GM12864 (cell line): ENCODE data around the gene ODAD4.

Experiments used
- DNase-seq: peaks from one replicate; pipeline ENCODE4 v3.0.0-alpha.2; 2011; ENCODE audit warnings: low read depth
- H3K4me3 ChIP-seq: 2 replicates; pipeline ENCODE4 v1.5.1; 2011; ENCODE audit warnings: mild to moderate bottlenecking, low read depth, low read length, control low read depth
- TF ChIP-seq, protein P1 (sequence below): IDR thresholded peaks from 2 replicates; pipeline ENCODE4 v1.5.1; 2011; ENCODE audit warnings: low read depth, mild to moderate bottlenecking, moderate library complexity, low read length, control low read depth, inconsistent platforms; ENCODE audit errors: missing control alignments

ODAD4 gene

DNA sequence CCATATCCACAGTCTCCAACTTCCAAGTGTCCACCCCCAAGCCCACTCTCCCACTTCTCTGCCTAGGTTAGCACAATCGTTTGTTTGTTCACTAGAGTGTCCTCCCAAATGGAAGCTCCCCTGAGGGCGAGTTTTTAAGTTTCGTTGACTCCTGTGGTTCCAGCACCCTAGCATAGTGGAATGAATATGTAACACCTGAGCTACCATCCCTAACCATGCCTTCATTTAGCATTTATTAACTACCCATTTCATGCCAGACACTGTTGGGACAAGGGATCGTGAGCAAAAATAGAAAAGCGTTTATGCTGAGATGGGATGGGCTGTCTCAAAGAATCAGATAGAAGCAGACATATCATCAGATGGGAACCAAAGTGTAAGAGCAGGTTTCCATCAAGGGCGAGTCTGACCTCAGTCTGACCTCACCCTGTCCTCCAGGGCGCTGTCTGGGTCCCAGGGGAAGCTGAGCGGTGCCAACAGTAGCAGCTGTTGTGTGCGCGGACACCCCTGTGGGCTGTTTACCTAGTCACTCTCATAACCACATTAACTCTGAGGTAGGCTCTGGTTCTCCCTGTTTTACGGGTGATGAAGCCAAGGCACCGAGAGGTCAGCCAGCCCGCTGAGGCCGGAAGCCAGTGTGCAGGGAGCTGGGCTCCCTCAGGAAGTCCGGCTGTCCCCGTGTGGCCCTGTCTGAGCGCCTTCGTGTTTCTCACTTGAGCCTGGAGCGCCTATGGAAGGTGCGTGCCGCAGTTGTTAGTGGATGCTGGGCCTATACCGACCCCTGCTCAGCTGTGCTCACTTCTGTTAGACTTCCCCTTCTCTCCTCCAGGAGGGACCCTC lies 42.4 kb downstream of the ODAD4 start:
- no peak for DNase-seq
- H3K4me3 ChIP-seq = no peak overlapping the region
- TF ChIP-seq, protein P1, sequence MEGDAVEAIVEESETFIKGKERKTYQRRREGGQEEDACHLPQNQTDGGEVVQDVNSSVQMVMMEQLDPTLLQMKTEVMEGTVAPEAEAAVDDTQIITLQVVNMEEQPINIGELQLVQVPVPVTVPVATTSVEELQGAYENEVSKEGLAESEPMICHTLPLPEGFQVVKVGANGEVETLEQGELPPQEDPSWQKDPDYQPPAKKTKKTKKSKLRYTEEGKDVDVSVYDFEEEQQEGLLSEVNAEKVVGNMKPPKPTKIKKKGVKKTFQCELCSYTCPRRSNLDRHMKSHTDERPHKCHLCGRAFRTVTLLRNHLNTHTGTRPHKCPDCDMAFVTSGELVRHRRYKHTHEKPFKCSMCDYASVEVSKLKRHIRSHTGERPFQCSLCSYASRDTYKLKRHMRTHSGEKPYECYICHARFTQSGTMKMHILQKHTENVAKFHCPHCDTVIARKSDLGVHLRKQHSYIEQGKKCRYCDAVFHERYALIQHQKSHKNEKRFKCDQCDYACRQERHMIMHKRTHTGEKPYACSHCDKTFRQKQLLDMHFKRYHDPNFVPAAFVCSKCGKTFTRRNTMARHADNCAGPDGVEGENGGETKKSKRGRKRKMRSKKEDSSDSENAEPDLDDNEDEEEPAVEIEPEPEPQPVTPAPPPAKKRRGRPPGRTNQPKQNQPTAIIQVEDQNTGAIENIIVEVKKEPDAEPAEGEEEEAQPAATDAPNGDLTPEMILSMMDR = no peak

DNA sequence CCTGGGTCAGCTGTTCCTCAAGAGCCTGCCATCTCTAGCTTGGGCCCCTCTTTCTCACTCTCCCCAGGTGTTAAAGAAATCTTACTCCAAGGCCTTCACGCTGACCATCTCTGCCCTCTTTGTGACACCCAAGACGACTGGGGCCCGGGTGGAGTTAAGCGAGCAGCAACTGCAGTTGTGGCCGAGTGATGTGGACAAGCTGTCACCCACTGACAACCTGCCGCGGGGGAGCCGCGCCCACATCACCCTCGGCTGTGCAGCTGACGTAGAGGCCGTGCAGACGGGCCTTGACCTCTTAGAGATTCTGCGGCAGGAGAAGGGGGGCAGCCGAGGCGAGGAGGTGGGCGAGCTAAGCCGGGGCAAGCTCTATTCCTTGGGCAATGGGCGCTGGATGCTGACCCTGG lies 43.0 kb downstream of the ODAD4 start:
- TF ChIP-seq, protein P1 = no peak
- DNase-seq = no peak

DNA sequence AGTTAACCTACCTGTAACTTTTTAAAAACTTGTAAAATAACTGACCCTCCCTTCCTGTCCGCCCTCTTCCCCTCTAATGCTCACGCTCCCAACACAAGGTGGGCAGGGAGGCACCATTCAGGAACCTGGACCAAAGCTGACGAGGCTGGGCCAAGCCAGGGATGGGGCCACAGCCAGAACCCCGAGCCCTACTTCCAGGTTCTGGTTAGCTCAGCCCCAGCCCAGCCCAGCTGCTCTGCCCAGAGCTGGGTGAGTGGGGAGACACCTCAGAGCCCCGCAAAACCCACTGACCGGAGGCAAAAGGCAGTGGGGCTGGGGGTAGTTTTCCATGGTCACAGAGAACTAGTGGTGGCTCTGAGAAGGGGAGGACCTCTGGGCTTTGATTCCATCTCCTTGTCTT lies 43.6 kb downstream of the ODAD4 start:
- no peak for DNase-seq
- no peak overlapping the region for H3K4me3 ChIP-seq
- TF ChIP-seq, protein P1 = no peak

More for the DNA sequence above, 43.0 kb downstream of the ODAD4 start:
- H3K4me3 ChIP-seq = no peak overlapping the region

DNA sequence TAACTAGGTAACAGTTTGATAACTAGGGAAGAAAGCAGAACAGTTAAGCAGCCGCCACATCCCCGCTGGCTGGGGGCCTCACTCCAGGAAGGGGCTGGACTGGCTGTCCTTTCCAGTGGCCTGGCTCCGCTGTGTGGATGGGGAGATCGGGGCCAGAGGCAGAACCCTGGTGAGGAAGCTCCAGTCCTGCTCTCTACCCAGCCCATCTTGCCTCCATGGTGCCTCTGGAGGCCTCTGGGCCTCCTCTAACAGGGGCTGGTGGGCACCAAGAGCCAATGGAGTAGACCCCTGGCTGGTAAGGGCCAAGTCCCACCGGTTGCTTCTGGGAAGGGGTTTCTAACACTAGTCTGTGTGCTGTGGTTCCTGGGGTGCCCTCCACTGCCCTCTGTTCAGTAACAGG lies 44.2 kb downstream of the ODAD4 start:
- TF ChIP-seq, protein P1 = no peak
- no peak overlapping the region for H3K4me3 ChIP-seq
- DNase-seq = no peak

DNA sequence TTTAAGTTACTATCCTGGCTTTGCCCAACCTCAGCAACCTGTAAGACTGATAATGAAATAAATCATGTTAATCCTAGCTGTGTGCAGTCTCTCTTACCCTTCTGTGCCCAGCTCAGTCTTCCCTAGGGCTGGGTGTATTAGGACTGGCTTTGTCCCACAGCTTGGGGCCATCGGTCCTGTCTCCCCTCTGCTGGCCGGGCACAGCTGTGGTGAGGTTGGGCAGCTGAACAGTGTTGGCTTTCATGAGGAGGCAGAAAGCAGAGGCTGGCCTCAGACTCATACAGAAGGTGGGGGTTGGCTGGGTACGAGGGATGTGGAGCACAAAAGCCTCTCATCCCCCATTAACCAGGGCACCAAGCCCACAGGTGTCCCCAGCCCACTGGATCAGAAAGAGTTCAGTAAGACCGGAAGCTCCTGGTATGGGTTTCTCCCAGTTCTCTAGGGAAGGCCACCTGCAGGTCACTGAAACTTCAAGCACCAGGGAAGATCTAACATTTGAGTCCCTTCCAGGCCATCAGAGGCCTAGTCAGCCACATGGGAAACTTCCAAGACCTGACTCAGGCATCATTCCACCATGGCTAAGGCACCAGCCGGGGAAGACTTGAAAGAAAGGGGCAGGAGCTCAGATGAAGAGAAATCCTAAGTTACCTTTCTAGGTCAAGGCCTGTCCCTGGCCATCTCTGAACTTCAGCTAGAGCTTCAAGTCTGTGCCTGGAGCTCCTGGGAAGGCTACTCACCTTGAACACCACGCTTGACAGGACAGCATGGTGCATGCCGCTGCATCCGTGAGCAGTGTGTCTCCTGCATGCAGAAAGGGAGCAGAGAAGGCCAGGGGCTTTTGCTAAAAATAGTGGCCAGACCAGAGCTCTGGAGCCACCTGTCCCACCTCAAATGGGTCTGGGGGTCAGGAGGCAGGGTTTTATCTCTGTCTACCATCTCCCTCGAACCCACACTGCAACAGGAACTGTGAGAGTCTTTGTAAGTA lies 45.0 kb downstream of the ODAD4 start:
- no peak for DNase-seq
- no peak overlapping the region for H3K4me3 ChIP-seq
- TF ChIP-seq, protein P1 = no peak

DNA sequence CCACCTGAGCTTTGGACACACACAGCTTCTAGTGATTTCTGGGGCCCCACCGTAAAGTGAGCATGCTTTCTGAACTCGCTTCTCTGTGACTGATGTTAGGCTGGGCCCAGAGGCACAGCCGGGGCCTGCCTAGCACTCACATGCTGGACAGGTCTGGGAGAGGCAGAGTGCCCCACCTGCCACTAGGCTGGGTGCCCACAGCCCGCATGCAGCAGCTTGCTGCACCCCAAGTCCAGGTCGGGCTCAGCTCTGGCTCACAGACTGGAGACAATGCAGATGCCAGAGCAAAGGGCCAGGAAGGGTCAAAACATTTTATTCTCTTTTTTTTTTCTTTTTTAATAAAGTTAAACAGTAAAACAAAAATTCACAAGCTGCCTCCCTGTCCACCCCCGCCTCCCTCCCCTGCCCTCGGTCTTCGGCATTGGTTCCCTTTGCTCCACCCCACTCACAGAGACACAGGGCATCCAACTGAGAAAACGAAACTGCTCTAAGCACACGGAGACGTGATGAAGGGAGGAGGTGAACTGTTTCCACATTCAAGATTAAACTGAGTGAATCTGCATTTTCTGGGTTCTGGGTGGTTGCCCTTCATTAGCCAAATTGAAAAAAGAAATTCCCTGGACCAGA lies 45.8 kb downstream of the ODAD4 start:
- no peak for DNase-seq
- TF ChIP-seq, protein P1 = no peak
- H3K4me3 ChIP-seq = no peak overlapping the region
